Activated naive CD4-positive, alpha-beta T cell treated with anti-CD3 and anti-CD28 coated beads, Interleukin-2, amount 50 U/mL, for 24 hours (primary cell): ENCODE data around the gene JAK2.
"Not testable (repeated sequence)": the region's sequence is repeated elsewhere in the genome, so short reads cannot be mapped to it uniquely, and the experiment has no call there.

Experiments used
- H3K27ac Mint-ChIP-seq: one replicate; pipeline ENCODE4 v1.8.0; 2021; ENCODE audit warnings: mild to moderate bottlenecking, mixed read lengths
- H3K27me3 Mint-ChIP-seq: one replicate; pipeline ENCODE4 v1.8.0; 2021; ENCODE audit warnings: mixed read lengths
- H3K36me3 Mint-ChIP-seq: one replicate; pipeline ENCODE4 v1.8.0; 2021; ENCODE audit warnings: mixed read lengths
- H3K4me1 Mint-ChIP-seq: one replicate; pipeline ENCODE4 v1.8.0; 2021; ENCODE audit warnings: mixed read lengths
- H3K4me3 Mint-ChIP-seq: one replicate; pipeline ENCODE4 v1.8.0; 2021; ENCODE audit warnings: mild to moderate bottlenecking, mixed read lengths
- H3K9me3 Mint-ChIP-seq: one replicate; pipeline ENCODE4 v1.8.0; 2021; ENCODE audit warnings: mixed read lengths

JAK2 gene

DNA sequence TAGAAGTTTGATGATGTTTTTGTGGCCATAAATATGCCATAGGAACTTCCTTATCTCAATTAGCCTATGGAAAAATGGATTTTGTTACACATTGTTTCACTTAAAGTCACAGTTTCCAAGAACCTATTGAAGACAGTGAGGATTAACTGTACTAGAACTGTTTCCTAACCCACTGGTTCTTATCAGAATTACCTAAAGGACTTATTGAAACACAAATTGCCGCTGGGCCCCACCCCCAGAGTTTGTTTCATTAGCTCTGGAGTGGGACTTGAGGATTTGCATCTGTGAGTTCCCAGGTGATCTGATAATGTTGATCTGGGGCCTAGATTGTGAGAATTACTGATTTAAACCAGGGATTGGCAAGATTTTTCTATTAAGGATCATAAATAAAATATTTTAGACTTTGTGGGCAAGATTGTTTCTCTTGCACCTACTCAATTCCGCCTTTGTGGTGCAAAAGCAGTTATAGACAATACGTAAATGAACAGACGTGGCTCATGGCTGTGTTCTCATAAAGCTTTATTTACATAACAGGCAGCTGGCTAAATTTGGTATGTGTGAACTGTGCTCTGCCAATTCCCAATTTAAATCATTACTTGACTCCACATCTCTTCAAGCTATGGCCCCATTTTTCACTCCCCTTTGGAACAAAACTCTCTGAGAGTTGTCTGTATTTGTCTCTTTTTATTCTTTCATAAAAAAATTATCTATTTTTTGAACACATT, 9.3 kb downstream of the JAK2 start:
- Mint-ChIP-seq H3K27me3 (no peaks in the 10 kb centered on the region), H3K36me3 (peaks cover 42% of the 10 kb centered on the region), H3K27ac (no peak overlapping the region), H3K9me3 (no peaks in the 10 kb centered on the region), H3K4me3 (no peak overlapping the region), H3K4me1 (peaks cover 58% of the 10 kb centered on the region)

DNA sequence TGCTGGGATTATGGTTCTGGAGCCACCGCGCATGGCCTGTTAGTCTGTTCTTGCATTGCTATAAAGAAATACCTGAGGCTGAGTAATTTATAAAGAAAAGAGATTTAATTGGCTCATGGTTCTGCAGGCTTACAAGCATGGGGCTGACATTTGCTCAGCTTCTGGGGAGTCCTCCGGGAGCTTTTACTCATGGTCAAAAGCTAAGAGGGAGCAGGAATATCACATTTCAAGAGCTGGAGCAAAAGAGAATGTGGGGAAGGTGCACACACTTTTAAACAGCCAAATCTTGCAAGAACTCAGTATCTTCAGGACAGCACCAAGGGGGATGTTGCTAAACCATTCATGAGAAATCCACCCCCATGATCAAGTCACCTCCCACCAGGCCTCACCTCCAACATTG, 12.1 kb downstream of the JAK2 start:
- Mint-ChIP-seq H3K9me3 (no peaks in the 10 kb centered on the region), H3K4me1 (peaks cover 49% of the 10 kb centered on the region), H3K27me3 (no peaks in the 10 kb centered on the region), H3K4me3 (peak overlapping the region; percentile 26), H3K36me3 (peaks cover 50% of the 10 kb centered on the region), H3K27ac (no peak overlapping the region)

DNA sequence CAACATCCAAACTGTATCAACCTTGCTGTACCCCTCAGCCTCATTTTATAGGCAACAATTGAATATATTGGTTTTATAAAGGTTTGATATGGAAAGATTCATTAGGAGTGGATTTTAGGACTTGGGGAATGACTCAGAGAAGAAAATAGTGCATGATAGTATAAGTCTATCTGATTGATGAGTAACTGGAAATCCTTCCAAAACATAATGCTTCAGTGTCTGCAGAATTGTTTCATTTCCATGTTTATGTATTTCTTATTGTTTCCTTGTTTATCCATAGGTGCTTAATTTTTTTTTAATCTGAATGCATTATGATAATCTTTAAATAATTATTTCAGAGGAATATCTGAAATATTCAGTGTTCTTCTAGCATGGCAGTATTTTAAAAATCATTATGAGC, 12.6 kb downstream of the JAK2 start:
- peaks cover 47% of the 10 kb centered on the region for H3K36me3 Mint-ChIP-seq
- H3K4me1 Mint-ChIP-seq, result peaks cover 48% of the 10 kb centered on the region
- no peaks in the 10 kb centered on the region for H3K27me3 Mint-ChIP-seq
- H3K27ac Mint-ChIP-seq, result no peak overlapping the region
- H3K4me3 Mint-ChIP-seq, result peak overlapping the region; percentile 26
- no peaks in the 10 kb centered on the region for H3K9me3 Mint-ChIP-seq

DNA sequence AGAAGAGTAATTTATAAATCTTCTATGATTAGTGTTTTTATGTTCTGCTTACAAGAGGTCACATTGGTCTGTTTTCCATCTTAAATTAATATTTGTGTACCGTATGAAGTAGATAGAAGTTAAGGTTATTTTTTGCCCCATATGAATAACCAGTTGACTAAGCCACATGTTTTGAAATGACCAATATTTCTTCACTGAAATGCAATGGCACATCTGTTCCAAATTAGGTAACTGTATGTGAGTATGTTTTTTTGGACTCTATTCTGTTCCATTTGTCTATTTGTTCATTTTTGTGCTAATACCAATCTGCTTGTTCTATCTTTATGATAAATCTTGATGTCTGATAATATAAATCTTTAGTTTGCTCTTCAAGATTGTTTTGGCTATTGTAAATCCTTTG, 17.7 kb downstream of the JAK2 start:
- Mint-ChIP-seq H3K4me3 (no peak overlapping the region), H3K4me1 (peaks cover 22% of the 10 kb centered on the region), H3K27ac (no peak overlapping the region), H3K36me3 (peaks cover 44% of the 10 kb centered on the region), H3K27me3 (no peaks in the 10 kb centered on the region), H3K9me3 (peaks cover 4% of the 10 kb centered on the region)

DNA sequence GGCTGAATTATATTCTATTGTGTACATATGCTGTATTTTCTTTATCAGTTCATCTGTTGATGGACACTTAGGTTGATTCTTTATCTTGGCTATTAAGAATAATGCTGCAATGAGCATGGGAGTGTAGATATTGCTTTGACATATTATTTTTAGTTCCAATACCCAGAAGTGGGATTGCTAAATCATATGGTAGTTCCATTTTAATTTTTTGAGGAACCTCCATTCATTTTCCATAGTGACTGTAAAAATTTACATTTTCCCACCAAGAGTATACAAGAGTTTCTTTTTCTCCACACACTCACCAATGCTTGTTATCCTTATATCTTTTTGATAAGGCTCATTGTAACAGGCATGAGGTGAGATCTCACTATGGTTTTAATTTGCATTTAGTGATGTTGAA, 19.4 kb downstream of the JAK2 start:
- Mint-ChIP-seq H3K9me3 (peaks cover 4% of the 10 kb centered on the region), H3K27ac (no peak overlapping the region), H3K27me3 (no peaks in the 10 kb centered on the region), H3K4me1 (peaks cover 31% of the 10 kb centered on the region), H3K4me3 (no peak overlapping the region), H3K36me3 (peaks cover 54% of the 10 kb centered on the region)

DNA sequence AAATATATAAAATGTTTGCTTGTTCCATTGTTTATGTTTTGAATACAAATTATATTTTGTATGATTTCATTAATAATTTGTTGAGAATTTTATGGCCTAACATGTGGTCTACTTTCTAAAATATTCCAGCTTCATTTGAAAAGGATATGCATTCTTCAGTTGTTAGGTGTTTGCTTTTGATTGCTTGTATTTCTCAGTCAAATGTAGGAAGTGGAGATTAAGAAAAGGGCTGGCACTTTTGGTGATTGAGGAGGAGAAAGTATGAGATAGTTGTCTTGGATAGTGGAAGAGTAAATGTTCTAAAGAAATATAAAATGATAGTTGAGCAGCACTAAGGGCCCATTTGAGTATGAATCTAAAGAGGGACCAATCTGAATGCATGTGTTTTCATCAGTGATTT, 23.1 kb downstream of the JAK2 start:
- H3K27ac Mint-ChIP-seq, result no peak overlapping the region
- no peaks in the 10 kb centered on the region for H3K27me3 Mint-ChIP-seq
- H3K9me3 Mint-ChIP-seq, result peaks cover 4% of the 10 kb centered on the region
- peaks cover 44% of the 10 kb centered on the region for H3K4me1 Mint-ChIP-seq
- H3K36me3 Mint-ChIP-seq, result peaks cover 50% of the 10 kb centered on the region
- H3K4me3 Mint-ChIP-seq, result no peak overlapping the region

DNA sequence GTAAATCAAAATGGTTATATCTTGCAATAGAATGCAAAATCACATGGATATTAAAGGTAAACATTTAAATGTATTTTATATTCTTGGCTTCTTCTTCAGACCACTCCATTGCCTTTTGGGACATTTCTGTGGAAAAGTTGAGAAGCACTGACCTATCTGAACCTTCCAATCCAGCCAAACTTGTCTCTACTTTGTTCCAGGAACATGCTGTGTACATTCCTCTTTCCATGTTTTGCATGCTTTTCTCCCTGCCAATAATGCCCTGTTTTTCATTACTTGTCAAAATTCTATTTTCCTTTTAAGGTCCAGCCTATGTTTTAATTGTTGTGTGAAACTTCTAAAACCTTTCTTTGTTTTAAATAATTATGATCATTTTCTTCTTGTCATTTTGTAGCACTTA, 28.3 kb downstream of the JAK2 start:
- Mint-ChIP-seq H3K4me3 (no peak overlapping the region), H3K4me1 (peaks cover 43% of the 10 kb centered on the region), H3K27me3 (no peaks in the 10 kb centered on the region), H3K9me3 (peaks cover 10% of the 10 kb centered on the region), H3K36me3 (peaks cover 58% of the 10 kb centered on the region), H3K27ac (no peak overlapping the region)

DNA sequence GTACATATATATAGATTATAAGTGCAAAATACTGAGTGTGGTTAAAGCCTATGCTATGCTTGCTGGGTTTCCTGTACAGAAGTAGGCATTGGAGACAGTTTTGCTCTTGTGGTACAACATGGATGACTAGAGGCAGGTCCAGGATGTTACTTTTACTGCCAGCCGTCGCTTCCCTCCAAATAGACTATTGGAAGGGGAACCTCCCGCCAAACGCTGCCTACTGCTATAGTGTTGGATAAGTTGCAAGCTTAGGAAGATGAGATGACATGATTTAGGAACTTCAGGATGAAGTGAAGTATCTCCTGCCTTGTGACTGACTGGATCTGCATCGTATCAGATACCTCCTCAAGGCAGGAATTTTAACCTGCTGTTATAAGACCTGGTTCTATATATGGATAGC, 30.9 kb downstream of the JAK2 start:
- Mint-ChIP-seq H3K4me3 (no peak overlapping the region), H3K9me3 (peaks cover 22% of the 10 kb centered on the region), H3K4me1 (peaks cover 33% of the 10 kb centered on the region), H3K27ac (no peak overlapping the region), H3K27me3 (no peaks in the 10 kb centered on the region), H3K36me3 (peaks cover 55% of the 10 kb centered on the region)

DNA sequence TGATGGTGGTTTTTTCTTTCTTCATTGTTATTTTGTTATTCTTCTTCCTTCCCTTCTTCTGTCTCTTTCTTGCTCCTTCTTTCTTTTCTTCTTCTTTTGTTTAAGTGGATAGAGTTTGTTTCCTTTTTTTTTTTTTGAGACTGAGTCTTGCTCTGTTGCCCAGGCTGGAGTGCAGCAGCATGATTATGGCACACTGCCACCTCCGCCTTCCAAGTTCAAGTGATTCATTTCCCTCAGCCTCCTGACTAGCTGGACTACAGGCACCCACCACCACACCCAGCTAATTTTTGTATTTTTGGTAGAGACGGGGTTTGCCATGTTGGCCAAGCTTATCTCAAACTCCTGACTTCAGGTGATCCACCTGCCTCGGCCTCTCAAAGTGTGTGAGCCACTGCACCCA, 40.3 kb downstream of the JAK2 start:
- H3K4me3 Mint-ChIP-seq, result no peak overlapping the region
- peak overlapping the region; percentile 31 for H3K27ac Mint-ChIP-seq
- H3K9me3 Mint-ChIP-seq, result peaks cover 15% of the 10 kb centered on the region
- H3K4me1 Mint-ChIP-seq, result peaks cover 17% of the 10 kb centered on the region
- H3K36me3 Mint-ChIP-seq, result peaks cover 57% of the 10 kb centered on the region
- H3K27me3 Mint-ChIP-seq, result no peaks in the 10 kb centered on the region

DNA sequence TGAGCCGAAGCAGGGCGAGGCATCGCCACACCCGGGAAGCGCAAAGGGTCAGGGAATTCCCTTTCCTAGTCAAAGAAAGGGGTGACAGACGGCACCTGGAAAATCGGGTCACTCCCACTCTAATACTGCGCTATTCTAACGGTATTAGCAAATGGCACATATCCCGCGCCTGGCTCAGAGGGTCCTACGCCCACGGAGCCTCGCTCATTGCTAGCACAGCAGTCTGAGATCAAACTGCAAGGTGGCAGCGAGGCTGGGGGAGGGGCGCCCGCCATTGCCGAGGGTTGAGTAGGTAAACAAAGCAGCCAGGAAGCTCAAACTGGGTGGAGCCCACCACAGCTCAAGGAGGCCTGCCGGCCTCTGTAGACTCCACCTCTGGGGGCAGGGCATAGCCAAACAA, 46.9 kb downstream of the JAK2 start:
- not testable (repeated sequence) for H3K4me1 Mint-ChIP-seq, H3K4me3 Mint-ChIP-seq, H3K9me3 Mint-ChIP-seq, H3K27me3 Mint-ChIP-seq
- Mint-ChIP-seq H3K36me3 (peaks cover 40% of the 10 kb centered on the region), H3K27ac (peak overlapping the region; percentile 35)

DNA sequence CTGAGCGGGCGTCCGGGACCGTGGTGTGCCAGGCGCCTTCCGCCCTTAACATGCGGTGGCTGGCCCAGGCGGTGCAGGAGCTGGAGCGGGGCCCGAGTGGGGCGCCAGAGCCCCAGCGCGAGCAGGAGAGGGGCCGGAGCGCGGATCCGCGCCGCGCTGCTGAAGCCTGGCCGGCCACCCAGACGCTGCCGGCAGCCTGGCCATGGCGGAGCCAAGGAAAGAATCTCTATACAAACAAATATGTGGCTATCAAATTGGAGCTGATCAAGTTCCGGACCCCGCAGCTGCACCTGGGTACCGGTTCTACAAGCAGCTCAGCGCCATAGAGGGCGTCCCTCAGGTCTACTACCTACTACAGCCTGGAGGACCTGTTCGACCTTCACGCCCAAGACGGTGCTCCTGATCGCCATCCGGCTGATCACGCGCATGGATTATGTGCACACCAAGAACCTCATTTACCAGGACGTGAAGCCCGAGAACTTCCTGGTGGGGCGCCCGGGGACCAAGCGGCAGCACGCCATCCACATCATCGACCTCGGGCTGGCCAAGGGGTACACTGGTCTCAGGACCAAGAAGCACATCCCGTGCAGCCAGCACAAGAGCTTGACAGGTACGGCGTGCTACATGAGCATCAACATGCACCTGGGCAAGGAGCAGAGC, 55.8 kb downstream of the JAK2 start:
- Mint-ChIP-seq H3K27me3 (no peaks in the 10 kb centered on the region), H3K36me3 (peaks cover 37% of the 10 kb centered on the region), H3K4me3 (no peak overlapping the region), H3K9me3 (no peaks in the 10 kb centered on the region), H3K27ac (peak overlapping the region; percentile 46), H3K4me1 (no peaks in the 10 kb centered on the region)

DNA sequence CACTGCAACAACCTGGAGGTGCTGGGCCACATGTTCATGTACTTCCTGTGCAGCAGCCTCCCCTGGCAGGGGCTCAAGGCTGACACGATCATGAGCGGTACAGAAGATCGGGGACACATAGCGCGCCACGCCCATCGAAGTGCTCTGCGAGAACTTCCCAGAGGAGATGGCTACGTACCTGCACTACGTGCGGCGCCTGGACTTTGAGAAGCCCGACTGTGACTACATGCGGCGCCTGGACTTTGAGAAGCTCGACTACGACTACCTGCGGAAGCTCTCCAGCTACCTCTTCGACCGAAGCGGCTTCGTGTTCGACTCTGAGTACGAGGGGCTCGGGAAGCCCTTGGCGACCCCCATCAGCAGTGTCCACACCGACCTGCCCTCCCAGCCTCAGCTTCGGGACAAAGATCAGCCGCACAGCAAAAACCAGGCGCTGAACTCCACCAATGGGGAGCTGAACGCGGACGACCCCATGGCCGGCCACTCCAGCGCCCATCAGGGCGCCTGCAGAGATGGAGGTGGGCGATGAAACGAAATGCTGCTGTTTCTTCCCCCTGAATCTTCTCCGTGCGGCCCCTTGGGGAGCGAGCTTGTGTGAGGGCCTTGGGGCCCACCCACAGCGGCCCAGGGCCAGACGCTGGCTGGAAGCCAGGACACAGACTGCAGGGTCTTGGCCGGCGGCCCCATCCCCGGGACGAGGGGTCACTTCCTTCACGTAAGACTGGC, 56.5 kb downstream of the JAK2 start:
- Mint-ChIP-seq H3K27me3 (no peaks in the 10 kb centered on the region), H3K9me3 (no peaks in the 10 kb centered on the region), H3K36me3 (peaks cover 41% of the 10 kb centered on the region), H3K27ac (peak overlapping the region; percentile 46), H3K4me1 (no peaks in the 10 kb centered on the region), H3K4me3 (no peak overlapping the region)

DNA sequence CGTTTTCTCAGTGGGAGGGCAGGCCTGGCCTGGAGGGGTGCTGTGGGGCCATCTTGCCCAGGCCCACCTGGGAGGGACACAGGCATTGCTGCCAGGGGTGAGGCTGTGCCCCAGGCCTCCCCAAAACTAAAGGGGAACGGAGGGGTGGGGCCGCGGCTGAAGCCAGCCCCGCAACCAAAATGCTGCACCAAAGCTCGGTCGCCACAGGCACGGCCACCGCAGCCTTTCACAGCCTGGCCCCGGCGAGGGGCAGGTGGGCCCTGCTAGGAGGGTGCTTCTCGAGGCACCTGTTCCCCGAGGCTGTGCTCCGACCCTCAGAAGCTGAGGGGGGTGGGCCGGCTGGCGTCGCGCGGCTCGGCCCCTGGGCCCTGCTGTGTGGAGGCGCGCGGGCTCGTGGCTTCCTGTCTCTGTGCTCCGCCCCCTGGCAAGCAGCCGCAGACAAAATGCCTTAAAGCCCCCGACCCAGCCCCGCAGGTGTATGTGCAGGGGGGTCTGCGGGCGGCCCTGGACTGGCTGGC, 57.6 kb downstream of the JAK2 start:
- Mint-ChIP-seq H3K4me1 (no peaks in the 10 kb centered on the region), H3K36me3 (peaks cover 46% of the 10 kb centered on the region), H3K27me3 (no peaks in the 10 kb centered on the region), H3K9me3 (no peaks in the 10 kb centered on the region), H3K4me3 (no peak overlapping the region), H3K27ac (no peak overlapping the region)

DNA sequence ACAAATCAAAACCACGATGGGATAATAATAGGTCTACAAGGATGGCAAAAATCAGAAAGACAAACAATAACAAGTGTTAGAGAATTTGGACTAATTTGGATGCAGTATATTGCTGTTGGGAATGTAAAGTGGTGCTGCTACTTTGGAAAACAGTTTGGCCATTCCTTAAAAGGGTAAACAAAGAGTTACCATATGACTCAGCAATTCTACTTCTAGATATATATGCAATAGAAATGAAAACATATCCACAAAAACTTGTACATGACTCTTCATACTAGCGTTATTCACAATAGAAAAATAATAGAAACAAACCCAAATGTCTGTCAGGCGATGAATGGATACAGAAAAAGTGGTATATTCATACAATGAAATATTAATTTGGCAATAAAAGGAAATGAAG, 58.3 kb downstream of the JAK2 start:
- Mint-ChIP-seq H3K4me1 (no peaks in the 10 kb centered on the region), H3K27ac (no peak overlapping the region), H3K9me3 (no peaks in the 10 kb centered on the region), H3K27me3 (no peaks in the 10 kb centered on the region), H3K4me3 (no peak overlapping the region), H3K36me3 (peaks cover 46% of the 10 kb centered on the region)

DNA sequence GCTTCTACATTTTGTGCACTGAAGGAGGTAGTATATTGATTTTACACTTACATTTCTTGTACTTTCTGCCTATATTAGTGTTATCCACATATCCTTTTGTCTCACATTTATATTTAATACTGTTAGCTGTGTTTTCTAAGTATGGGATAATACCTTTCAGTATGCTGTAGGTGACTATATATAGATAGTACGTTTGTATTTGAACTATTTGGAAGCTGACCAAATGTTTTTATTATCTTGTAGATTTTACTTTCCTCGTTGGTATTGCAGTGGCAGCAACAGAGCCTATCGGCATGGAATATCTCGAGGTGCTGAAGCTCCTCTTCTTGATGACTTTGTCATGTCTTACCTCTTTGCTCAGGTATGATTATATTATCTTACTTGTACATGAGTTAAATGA, 59.1 kb downstream of the JAK2 start:
- no peak overlapping the region for H3K4me3 Mint-ChIP-seq
- no peaks in the 10 kb centered on the region for H3K27me3 Mint-ChIP-seq
- H3K4me1 Mint-ChIP-seq, result no peaks in the 10 kb centered on the region
- peak overlapping the region; percentile 23 for H3K27ac Mint-ChIP-seq
- H3K9me3 Mint-ChIP-seq, result no peaks in the 10 kb centered on the region
- H3K36me3 Mint-ChIP-seq, result peaks cover 46% of the 10 kb centered on the region

DNA sequence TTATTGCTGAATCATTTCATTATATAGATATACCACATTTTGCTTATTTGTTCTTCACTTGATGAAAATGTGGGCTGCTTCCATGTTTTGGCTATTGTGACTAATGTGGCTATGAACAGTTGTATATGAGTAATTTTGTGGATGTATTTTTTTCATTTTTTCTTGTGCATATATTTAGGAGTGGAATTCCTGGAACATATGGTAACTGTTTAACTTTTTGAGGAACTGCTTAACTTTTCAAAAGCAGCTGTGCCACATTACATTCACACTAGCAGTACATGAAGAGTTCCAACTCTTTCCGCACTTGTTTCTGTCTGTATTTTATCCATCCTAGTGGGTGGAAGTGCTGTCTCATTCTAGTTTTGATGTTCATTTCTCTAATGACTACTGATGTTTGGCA, 67.8 kb downstream of the JAK2 start:
- Mint-ChIP-seq H3K27me3 (no peaks in the 10 kb centered on the region), H3K27ac (peak overlapping the region; percentile 24), H3K4me3 (no peak overlapping the region), H3K4me1 (peaks cover 4% of the 10 kb centered on the region), H3K9me3 (no peaks in the 10 kb centered on the region), H3K36me3 (peaks cover 41% of the 10 kb centered on the region)
